ENCODE results near the gene LRBA.
"Not testable (repeated sequence)": the region's sequence is repeated elsewhere in the genome, so short reads cannot be mapped to it uniquely, and the experiment has no call there.

LRBA gene

DNA sequence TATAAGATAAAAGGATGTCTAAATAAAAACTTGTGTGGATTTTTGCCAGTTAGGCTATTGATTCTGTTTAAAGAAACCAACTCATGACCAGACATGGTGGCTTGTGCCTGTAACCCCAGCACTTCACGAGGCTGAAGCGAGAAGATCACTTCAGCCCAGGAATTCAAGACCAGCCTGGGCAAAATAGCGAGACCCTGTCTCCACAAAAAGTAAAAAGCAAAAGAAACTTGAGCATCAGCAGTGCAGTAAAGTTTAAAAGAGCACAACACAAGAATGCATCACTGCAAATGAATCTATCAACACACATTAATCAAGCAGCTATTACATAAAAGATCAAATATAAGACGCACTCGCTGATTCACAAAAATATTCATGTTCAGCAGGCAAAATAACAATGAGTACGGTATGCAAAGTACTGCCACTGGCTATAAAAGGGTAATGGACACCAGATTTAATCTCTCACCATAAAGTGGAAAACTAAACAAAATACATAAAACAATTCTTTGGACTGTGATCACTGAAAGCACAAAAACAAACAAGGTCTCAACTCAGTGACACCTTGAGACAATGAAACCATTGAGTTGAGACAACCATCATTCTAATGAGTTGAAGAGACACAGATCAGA is 41.3 kb downstream of the LRBA start:
- Mint-ChIP-seq H3K27ac (no peak overlapping the region), H3K4me1 (ENCODE audit: low read depth) (peaks cover 81% of the 10 kb centered on the region), H3K27me3 (no peaks in the 10 kb centered on the region), H3K9me3 (peaks cover 1% of the 10 kb centered on the region), H3K4me3 (no peak overlapping the region), H3K36me3 (ENCODE audit: low read depth) (peaks cover 16% of the 10 kb centered on the region)
- no peak for DNase-seq

DNA sequence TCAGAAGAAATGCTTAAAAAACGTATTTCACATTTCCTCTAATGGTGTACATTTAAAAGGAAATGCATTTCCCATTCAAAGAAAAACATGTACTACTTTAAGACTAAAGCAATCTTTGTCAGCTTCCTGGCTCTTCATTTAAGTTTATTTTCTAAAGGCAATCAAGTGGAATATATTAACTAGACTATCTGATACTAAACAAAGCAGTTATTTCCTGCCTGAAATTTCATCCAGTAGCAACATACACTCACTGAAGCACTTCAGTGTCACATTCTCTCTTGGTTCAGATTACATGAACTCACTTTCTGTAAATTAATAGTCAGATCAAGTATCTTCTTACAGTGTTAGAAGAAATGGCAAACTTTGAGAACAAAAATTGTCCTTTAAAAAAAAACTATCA is 42.5 kb downstream of the LRBA start:
- Mint-ChIP-seq H3K27me3 (no peaks in the 10 kb centered on the region), H3K4me3 (no peak overlapping the region), H3K36me3 (ENCODE audit: low read depth) (peaks cover 20% of the 10 kb centered on the region), H3K9me3 (no peaks in the 10 kb centered on the region), H3K4me1 (ENCODE audit: low read depth) (peaks cover 78% of the 10 kb centered on the region), H3K27ac (peak overlapping the region; percentile 52)
- no peak for DNase-seq

DNA sequence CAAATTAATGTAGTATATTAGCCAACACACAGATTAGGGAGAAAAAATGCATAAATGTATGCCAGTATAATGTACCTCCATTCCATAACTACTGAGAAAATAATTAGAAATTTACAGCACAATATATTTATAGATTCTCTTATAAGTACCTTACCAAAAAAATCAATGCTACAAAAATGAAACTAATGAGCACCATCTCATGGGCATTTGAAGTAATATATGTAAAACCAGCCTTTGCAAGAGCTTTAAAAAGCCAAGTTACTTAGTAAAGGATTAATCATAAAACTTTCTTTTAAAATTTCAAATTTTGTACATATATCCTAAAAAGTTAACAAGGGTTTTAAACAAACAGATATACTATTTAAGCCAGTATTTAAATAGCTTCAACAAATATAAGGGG is 43.2 kb downstream of the LRBA start:
- H3K4me1 Mint-ChIP-seq (ENCODE audit: low read depth), result peaks cover 79% of the 10 kb centered on the region
- H3K9me3 Mint-ChIP-seq, result no peaks in the 10 kb centered on the region

DNA sequence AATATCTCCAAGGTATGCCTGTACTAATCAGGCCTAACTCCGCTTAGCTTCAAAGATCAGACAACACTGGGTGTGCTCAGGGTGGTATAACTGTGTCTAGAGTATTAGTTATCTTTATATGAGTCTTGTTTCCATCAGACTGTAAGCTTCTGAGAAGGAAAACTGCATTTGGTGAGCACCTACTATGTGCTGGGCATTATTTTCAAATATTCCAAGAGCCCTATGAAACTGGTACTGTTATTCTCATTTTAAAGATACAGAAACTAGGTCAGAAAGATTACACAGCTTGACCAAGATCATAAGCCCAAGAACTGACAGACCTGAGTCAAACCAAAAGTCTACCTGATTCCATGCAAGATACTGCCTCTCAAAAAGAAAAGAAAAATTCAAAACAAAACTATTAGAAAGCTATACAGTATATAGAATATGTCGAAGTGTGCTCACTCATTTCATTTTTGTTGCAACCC is 44.4 kb downstream of the LRBA start:
- peaks cover 76% of the 10 kb centered on the region for H3K4me1 Mint-ChIP-seq (ENCODE audit: low read depth)
- H3K27me3 Mint-ChIP-seq, result no peaks in the 10 kb centered on the region
- no peak for DNase-seq
- peak overlapping the region; percentile 6 for H3K4me3 Mint-ChIP-seq
- H3K36me3 Mint-ChIP-seq (ENCODE audit: low read depth), result peaks cover 26% of the 10 kb centered on the region
- no peaks in the 10 kb centered on the region for H3K9me3 Mint-ChIP-seq
- H3K27ac Mint-ChIP-seq, result peak overlapping the region; percentile 89

More for the DNA sequence above, 43.2 kb downstream of the LRBA start:
- Mint-ChIP-seq H3K27me3 (no peaks in the 10 kb centered on the region), H3K27ac (no peak overlapping the region), H3K4me3 (no peak overlapping the region), H3K36me3 (ENCODE audit: low read depth) (peaks cover 22% of the 10 kb centered on the region)
- no peak for DNase-seq

DNA sequence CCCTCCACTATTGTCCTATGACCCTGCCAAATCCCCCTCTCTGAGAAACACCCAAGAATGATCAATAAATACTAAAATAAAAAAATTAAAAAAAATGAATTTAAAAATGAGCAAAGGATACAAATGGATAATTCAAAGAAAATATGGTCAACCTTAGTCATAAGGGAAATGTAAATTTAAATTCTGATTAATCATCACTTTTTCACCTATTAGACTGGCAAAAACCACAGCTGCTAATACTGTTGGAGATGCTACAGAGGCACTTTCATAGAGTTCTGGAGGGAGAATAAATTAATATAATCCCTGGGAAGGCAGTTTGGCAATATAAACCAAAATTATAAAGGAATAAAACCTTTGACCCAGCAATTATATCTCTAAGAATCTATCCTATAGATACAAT is 50.3 kb downstream of the LRBA start:
- Mint-ChIP-seq H3K4me1 (ENCODE audit: low read depth) (peaks cover 52% of the 10 kb centered on the region), H3K27ac (no peak overlapping the region), H3K36me3 (ENCODE audit: low read depth) (peaks cover 31% of the 10 kb centered on the region), H3K4me3 (no peak overlapping the region), H3K27me3 (no peaks in the 10 kb centered on the region), H3K9me3 (no peaks in the 10 kb centered on the region)
- no peak for DNase-seq

DNA sequence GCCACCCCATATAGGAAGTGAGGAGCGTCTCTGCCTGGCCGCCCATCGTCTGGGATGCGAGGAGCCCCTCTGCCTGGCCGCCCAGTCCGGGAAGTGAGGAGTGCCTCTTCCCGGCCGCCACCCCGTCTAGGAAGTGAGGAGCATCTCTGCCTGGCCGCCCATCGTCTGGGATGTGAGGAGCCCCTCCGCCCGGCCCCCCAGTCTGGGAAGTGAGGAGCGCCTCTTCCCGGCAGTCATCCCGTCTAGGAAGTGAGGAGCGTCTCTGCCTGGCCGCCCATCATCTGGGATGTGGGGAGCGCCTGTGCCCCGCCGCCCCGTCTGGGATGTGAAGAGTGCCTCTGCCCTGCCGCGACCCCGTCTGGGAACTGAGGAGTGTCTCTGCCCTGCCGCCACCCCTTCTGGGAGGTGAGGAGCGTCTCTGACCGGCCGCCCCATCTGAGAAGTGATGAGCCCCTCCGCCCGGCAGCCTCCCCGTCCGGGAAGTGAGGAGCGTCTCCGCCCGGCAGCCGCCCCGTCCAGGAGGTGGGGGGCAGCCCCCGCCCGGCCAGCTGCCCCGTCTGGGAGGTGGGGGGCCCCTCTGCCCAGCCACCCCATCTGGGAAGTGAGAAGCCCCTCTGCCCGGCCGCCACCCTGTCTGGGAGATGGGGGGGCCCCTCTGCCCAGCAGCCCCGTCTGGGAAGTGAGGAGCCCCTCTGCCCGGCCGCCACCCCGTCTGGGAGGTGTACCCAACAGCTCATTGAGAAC is 51.3 kb downstream of the LRBA start:
- Mint-ChIP-seq H3K27ac (peak overlapping the region; percentile 55), H3K4me1 (ENCODE audit: low read depth) (peaks cover 47% of the 10 kb centered on the region), H3K36me3 (ENCODE audit: low read depth) (peaks cover 29% of the 10 kb centered on the region)
- not testable (repeated sequence) for H3K4me3 Mint-ChIP-seq, DNase-seq, H3K9me3 Mint-ChIP-seq, H3K27me3 Mint-ChIP-seq

DNA sequence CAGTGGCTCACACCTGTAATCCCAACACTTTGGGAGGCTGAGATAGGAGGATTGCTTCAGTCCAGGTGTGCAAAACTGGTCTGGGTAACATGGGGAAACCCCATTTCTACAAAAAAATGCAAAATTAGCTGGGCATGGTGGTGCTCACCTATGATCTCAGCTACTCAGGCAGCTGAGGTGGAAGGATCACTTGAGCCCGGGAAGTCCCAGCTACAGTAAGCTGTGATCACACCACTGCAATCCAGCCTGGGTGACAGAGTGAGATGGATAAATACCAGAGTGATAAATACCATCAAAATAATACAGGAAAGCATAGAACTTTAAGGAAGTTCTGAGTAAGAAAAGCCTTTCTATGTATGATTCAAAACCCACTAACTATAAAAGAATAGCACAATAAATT is 52.8 kb downstream of the LRBA start:
- DNase-seq, result no peak
- peaks cover 35% of the 10 kb centered on the region for H3K36me3 Mint-ChIP-seq (ENCODE audit: low read depth)
- peak overlapping the region; percentile 47 for H3K27ac Mint-ChIP-seq

DNA sequence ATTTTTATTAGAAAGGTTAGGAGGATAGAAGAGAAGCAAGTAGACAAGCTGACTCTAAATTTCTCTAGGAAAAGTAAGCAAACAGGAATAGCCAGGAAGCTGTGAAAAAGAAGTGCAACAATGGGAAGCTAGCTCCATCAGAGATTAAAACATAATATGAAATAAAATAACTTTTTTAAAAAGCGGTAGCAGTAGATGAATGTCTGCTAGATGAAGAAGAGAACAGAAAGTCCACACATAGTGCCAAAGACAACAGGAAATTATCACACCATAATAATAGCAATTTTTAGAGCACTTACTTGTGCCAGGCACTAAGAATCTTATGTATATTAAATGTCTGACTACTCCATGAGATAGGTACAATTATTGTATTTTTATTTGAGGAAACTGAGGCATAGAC is 53.5 kb downstream of the LRBA start:
- H3K27ac Mint-ChIP-seq, result no peak overlapping the region
- H3K4me3 Mint-ChIP-seq, result no peak overlapping the region
- H3K27me3 Mint-ChIP-seq, result no peaks in the 10 kb centered on the region
- H3K4me1 Mint-ChIP-seq (ENCODE audit: low read depth), result peaks cover 52% of the 10 kb centered on the region
- DNase-seq, result no peak
- H3K9me3 Mint-ChIP-seq, result peaks cover 22% of the 10 kb centered on the region
- H3K36me3 Mint-ChIP-seq (ENCODE audit: low read depth), result peaks cover 42% of the 10 kb centered on the region

More for the DNA sequence above, 52.8 kb downstream of the LRBA start:
- Mint-ChIP-seq H3K4me1 (ENCODE audit: low read depth) (peaks cover 48% of the 10 kb centered on the region), H3K4me3 (no peak overlapping the region), H3K27me3 (no peaks in the 10 kb centered on the region), H3K9me3 (peaks cover 15% of the 10 kb centered on the region)

DNA sequence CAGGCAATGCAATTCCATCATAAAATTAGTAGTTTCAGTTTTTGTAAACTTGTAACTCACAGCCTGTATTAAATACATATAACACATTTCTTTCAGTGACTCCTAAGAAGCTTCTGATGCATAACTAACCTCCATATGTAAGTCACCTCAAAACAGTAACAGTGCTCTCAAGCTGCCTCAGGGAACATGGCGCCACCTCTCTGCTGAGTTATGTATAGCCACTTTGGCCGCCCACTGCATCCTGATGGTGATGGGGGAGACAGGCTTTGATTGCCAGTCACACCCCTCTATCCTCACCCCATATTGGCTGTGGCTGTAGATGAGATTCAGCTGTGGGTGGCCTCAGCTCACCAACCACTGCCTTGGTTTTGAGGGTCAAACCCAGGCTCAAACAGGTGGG is 54.3 kb downstream of the LRBA start:
- Mint-ChIP-seq H3K4me1 (ENCODE audit: low read depth) (peaks cover 57% of the 10 kb centered on the region), H3K4me3 (no peak overlapping the region), H3K36me3 (ENCODE audit: low read depth) (peaks cover 47% of the 10 kb centered on the region), H3K9me3 (peaks cover 25% of the 10 kb centered on the region), H3K27me3 (no peaks in the 10 kb centered on the region), H3K27ac (no peak overlapping the region)
- DNase-seq, result peak; percentile 60

DNA sequence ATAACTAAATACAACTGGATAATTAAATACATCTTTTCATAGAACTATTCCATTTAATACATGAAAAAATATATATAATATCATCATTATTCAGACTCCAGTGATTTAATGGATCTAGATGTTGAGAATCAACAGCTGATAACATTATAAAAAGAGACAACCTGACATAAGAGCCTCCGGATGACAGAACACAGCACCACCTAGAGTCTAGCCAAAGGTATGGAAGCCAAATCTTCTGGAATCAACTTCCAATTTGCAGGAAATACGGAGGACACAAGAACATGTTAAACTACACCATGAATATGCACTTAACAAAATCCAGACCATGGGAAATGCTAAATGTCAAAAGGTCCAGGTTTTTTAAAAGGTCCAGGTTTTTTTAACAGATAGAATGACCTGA is 55.0 kb downstream of the LRBA start:
- H3K27ac Mint-ChIP-seq, result no peak overlapping the region
- no peak overlapping the region for H3K4me3 Mint-ChIP-seq
- H3K27me3 Mint-ChIP-seq, result no peaks in the 10 kb centered on the region
- no peak for DNase-seq
- H3K9me3 Mint-ChIP-seq, result peaks cover 25% of the 10 kb centered on the region
- H3K4me1 Mint-ChIP-seq (ENCODE audit: low read depth), result peaks cover 56% of the 10 kb centered on the region
- H3K36me3 Mint-ChIP-seq (ENCODE audit: low read depth), result peaks cover 45% of the 10 kb centered on the region

DNA sequence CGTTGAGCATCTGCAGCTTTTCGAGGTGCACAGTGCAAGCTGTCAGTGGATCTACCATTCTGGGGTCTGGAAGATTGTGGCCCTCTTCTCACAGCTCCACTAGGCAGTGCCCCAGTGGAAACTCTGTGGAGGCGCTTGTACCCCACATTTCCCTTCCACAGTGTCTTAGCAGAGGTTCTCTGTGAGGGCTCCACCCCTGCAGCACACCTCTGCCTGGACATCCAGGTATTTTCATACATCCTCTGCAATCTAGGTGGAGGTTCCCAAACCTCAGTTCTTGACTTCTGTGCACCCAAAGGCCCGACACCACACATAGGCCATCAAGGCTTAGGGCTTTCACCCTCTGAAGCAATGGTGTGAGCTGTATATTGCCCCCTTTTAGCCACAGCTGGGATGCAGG is 57.1 kb downstream of the LRBA start:
- Mint-ChIP-seq H3K9me3 (peaks cover 25% of the 10 kb centered on the region), H3K4me1 (ENCODE audit: low read depth) (peaks cover 55% of the 10 kb centered on the region), H3K36me3 (ENCODE audit: low read depth) (peaks cover 43% of the 10 kb centered on the region)
- H3K27me3 Mint-ChIP-seq, H3K27ac Mint-ChIP-seq, H3K4me3 Mint-ChIP-seq, DNase-seq: not testable (repeated sequence)

DNA sequence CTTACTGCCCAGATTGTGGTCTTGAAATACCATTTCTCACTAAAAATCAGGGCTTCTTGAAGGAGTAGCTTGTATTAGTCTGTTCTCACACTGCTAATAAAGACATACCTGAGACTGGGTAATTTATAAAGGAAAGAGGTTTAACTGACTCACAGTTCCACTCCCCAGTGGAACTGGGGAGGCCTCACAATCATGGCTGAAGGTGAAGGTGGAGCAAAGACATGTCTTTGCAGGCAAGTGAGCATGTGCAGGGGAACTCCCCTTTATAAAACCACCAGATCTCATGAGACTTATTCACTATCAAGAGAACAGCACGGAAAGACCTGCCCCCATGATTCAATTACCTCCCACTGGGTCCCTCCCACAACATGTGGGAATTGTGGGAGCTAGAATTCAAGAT is 58.0 kb downstream of the LRBA start:
- H3K9me3 Mint-ChIP-seq, result peaks cover 25% of the 10 kb centered on the region
- peak overlapping the region; percentile 23 for H3K27ac Mint-ChIP-seq
- H3K36me3 Mint-ChIP-seq (ENCODE audit: low read depth), result peaks cover 41% of the 10 kb centered on the region
- H3K27me3 Mint-ChIP-seq, DNase-seq, H3K4me3 Mint-ChIP-seq: not testable (repeated sequence)
- peaks cover 59% of the 10 kb centered on the region for H3K4me1 Mint-ChIP-seq (ENCODE audit: low read depth)

DNA sequence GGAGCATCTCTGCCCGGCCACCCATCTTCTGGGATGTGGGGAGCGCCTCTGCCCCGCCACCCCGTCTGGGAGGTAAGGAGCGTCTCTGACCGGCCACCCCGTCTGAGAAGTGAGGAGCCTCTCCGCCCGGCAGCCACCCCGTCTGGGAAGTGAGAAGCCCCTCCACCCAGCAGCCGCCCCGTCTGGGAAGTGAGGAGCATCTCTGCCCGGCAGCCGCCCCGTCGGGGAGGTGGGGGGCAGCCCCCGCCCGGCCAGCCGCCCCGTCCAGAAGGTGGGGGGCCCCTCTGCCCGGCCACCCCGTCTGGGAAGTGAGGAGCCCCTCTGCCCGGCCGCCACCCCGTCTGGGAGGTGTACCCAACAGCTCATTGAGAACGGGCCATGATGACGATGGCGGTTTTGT is 61.2 kb downstream of the LRBA start:
- not testable (repeated sequence) for H3K27me3 Mint-ChIP-seq, H3K4me3 Mint-ChIP-seq, H3K27ac Mint-ChIP-seq, DNase-seq
- peaks cover 21% of the 10 kb centered on the region for H3K9me3 Mint-ChIP-seq
- peaks cover 36% of the 10 kb centered on the region for H3K36me3 Mint-ChIP-seq (ENCODE audit: low read depth)
- peaks cover 65% of the 10 kb centered on the region for H3K4me1 Mint-ChIP-seq (ENCODE audit: low read depth)

DNA sequence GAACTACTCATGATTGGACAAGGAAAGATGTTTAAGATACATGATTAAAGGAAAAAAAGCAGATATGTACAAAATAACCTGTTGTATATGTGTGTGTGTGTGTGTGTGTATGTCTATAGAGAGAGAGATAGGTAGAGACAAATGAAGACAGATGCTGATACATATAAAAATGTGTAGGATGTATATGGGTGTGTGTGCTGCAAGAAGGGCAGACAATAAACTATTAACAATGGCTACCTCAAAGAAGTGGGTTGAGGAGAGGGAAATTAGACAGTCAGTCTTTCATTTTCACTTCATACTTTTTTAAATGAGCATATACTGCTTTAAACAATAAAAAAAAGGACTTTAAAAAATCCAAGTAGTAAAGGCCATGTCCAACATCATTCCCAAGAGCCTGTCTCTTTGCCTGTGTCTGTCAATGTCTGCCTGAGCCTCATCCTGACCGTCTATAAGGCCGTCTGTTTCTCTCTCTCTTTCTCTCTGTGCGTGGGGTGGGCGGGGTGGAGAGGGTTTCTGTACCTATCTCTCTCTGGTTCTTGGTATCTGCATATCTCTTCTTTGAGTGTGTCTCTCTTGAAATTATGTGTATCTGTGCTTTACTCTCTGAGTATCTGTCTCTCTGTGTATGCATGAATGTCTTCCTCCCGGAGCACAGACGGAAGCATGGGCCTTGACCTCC is 62.8 kb downstream of the LRBA start:
- Mint-ChIP-seq H3K9me3 (peaks cover 10% of the 10 kb centered on the region), H3K27ac (peak overlapping the region; percentile 8), H3K36me3 (ENCODE audit: low read depth) (peaks cover 20% of the 10 kb centered on the region), H3K27me3 (no peaks in the 10 kb centered on the region), H3K4me1 (ENCODE audit: low read depth) (peaks cover 64% of the 10 kb centered on the region), H3K4me3 (peak overlapping the region; percentile 0)
- DNase-seq, result no peak
